Measurements from ENCODE around the gene PHRF1. TPM values are rescaled to one million over a fixed set of nuclear protein-coding genes. Genes with fewer than 3 reads are reported as not detected.

Gene PHRF1
- total and polyA plus RNA-seq, 4 donors, result 2.4 to 25.2 (median 18.8) TPM

GRCh38 chr11:643849-644738, 67.8 kb downstream of the PHRF1 start:
- Histone ChIP-seq H3K4me1 (ENCODE audit: control insufficient read depth in 4 of 4, insufficient read depth in 4 of 4, low read length in 3 of 4) (peaks cover 2 to 14% (median 5%) of the 10 kb centered on the region in 4 donors), H3K27ac (ENCODE audit: low read depth in 1 of 2, low read length in 2 of 2) (no peak overlapping the region), H3K9me3 (ENCODE audit: control insufficient read depth in 4 of 4, low read length in 3 of 4) (no peaks in the 10 kb centered on the region), H3K4me3 (ENCODE audit: low read depth in 1 of 3, low read length in 3 of 3) (no peak overlapping the region), H3K9ac (ENCODE audit: low read depth in 1 of 2, low read length in 2 of 2) (no peak overlapping the region), H3K36me3 (ENCODE audit: control insufficient read depth in 4 of 4, insufficient read depth in 3 of 4, low read depth in 1 of 4, low read length in 3 of 4) (peaks cover 0 to 8% (median 2%) of the 10 kb centered on the region in 4 donors), H3K27me3 (ENCODE audit: control insufficient read depth in 4 of 4, insufficient read depth in 4 of 4, low read length in 3 of 4) (no peaks in the 10 kb centered on the region)
- whole genome bisulfite sequencing, result 90% methylated on average over 50 of the region's 50 CpGs
- no peak for DNase-seq (ENCODE audit: low spot score)
- no peak for TF ChIP-seq RAD21 (IDR thresholded peaks at IDR 0.05)
- no peak for TF ChIP-seq HNF4A (conservative IDR thresholded peaks at IDR 0.05)
- no peak for TF ChIP-seq REST (IDR thresholded peaks at IDR 0.05)
- no peak for TF ChIP-seq RXRA (IDR thresholded peaks at IDR 0.05)

- peaks cover 2 to 11% (median 5%) of the 10 kb centered on the region in 4 donors for H3K4me1 ChIP-seq (ENCODE audit: control insufficient read depth in 4 of 4, insufficient read depth in 4 of 4, low read length in 3 of 4)
- WGBS, result 89% methylated on average over 16 of the region's 16 CpGs
- H3K9me3 ChIP-seq (ENCODE audit: control insufficient read depth in 4 of 4, low read length in 3 of 4), result no peaks in the 10 kb centered on the region
- no peaks in the 10 kb centered on the region for H3K27me3 ChIP-seq (ENCODE audit: control insufficient read depth in 4 of 4, insufficient read depth in 4 of 4, low read length in 3 of 4)
- no peak overlapping the region for H3K27ac ChIP-seq (ENCODE audit: low read depth in 1 of 2, low read length in 2 of 2)
- no peak overlapping the region for H3K4me3 ChIP-seq (ENCODE audit: low read depth in 1 of 3, low read length in 3 of 3)
- no peak for TF ChIP-seq TAF1 (conservative IDR thresholded peaks at IDR 0.05)
- no peak for TF ChIP-seq HNF4G (IDR thresholded peaks at IDR 0.05)
- no peak for TF ChIP-seq MAX (IDR thresholded peaks at IDR 0.05)
- TF ChIP-seq RXRA (IDR thresholded peaks at IDR 0.05), result no peak
- no peak for TF ChIP-seq SP1 (IDR thresholded peaks at IDR 0.05)
- no peak for TF ChIP-seq NR2F2 (IDR thresholded peaks at IDR 0.05)
- TF ChIP-seq EGR1 (IDR thresholded peaks at IDR 0.05; ENCODE audit: low read depth in 2 of 2), result no peak
- no peak for TF ChIP-seq YY1 (IDR thresholded peaks at IDR 0.05)
- no peak for TF ChIP-seq HNF4A (conservative IDR thresholded peaks at IDR 0.05)
- TF ChIP-seq GABPA (IDR thresholded peaks at IDR 0.05 in 1 of 2, conservative IDR thresholded peaks at IDR 0.05 in 1 of 2), result no peak
- no peak for TF ChIP-seq RAD21 (IDR thresholded peaks at IDR 0.05)
- no peak for TF ChIP-seq ZBTB33 (IDR thresholded peaks at IDR 0.05)
- TF ChIP-seq JUND (IDR thresholded peaks at IDR 0.05), result no peak
- H3K36me3 ChIP-seq (ENCODE audit: control insufficient read depth in 4 of 4, insufficient read depth in 3 of 4, low read depth in 1 of 4, low read length in 3 of 4), result peaks cover 0 to 8% (median 2%) of the 10 kb centered on the region in 4 donors
- H3K9ac ChIP-seq (ENCODE audit: low read depth in 1 of 2, low read length in 2 of 2), result no peak overlapping the region
- no peak for DNase-seq (ENCODE audit: low spot score)
Observed at GRCh38 chr11:645536-645935, 69.3 kb downstream of the PHRF1 start.
